HCT116 (cell line): Measurements from ENCODE around the gene CENATAC.

ENCODE experiments used
- CTCF ChIP-seq, 3 experiments: fragments of 200-600 bp in 1 of 3; sonication (generic) in 1 of 3; IDR thresholded peaks in 2 of 3; conservative IDR thresholded peaks in 1 of 3; 2 replicates each; pipeline ENCODE4 v1.5.1; 2012 to 2017; ENCODE audit warnings: low read depth in 2 of 3, low read length in 2 of 3, antibody characterized with exemption in 1 of 3, borderline replicate concordance in 1 of 3, control low read depth in 1 of 3, mild to moderate bottlenecking in 1 of 3, mixed read lengths in 1 of 3, mixed run types in 1 of 3, moderate library complexity in 1 of 3; ENCODE audit not compliant: insufficient read depth in 1 of 3
- POLR2A ChIP-seq: IDR thresholded peaks from 2 replicates; pipeline ENCODE4 v1.7.0; 2011; ENCODE audit warnings: borderline replicate concordance; ENCODE audit not compliant: insufficient read depth, insufficient read length; ENCODE audit errors: extremely low read depth
- SIN3A ChIP-seq: IDR thresholded peaks from 2 replicates; pipeline ENCODE4 v1.6.1; 2012; ENCODE audit warnings: low read depth
- TCF7L2 ChIP-seq: IDR thresholded peaks from 2 replicates; pipeline ENCODE4 v1.7.0; 2011; ENCODE audit warnings: borderline replicate concordance, inconsistent platforms; ENCODE audit not compliant: insufficient read depth, insufficient read length; ENCODE audit errors: extremely low read depth
- TF ChIP-seq, protein P1 (sequence below): IDR thresholded peaks from 2 replicates; pipeline ENCODE4 v1.6.1; 2011; ENCODE audit warnings: mild to moderate bottlenecking, low read length, moderate library complexity; ENCODE audit not compliant: insufficient replicate concordance; ENCODE audit errors: extremely low read depth

- TF ChIP-seq CTCF (IDR thresholded peaks at IDR 0.05 in 2 of 3, conservative IDR thresholded peaks at IDR 0.05 in 1 of 3; ENCODE audit: borderline replicate concordance in 1 of 3, insufficient read depth in 1 of 3, low read depth in 2 of 3, low read length in 2 of 3) (peak; percentile 56 to 64 (median 58); a peak in 5 of 6 replicates), POLR2A (no peak), TCF7L2 (no peak), SIN3A (no peak)
- TF ChIP-seq, protein P1, sequence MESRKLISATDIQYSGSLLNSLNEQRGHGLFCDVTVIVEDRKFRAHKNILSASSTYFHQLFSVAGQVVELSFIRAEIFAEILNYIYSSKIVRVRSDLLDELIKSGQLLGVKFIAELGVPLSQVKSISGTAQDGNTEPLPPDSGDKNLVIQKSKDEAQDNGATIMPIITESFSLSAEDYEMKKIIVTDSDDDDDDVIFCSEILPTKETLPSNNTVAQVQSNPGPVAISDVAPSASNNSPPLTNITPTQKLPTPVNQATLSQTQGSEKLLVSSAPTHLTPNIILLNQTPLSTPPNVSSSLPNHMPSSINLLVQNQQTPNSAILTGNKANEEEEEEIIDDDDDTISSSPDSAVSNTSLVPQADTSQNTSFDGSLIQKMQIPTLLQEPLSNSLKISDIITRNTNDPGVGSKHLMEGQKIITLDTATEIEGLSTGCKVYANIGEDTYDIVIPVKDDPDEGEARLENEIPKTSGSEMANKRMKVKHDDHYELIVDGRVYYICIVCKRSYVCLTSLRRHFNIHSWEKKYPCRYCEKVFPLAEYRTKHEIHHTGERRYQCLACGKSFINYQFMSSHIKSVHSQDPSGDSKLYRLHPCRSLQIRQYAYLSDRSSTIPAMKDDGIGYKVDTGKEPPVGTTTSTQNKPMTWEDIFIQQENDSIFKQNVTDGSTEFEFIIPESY, result no peak
These were observed 67.4 kb downstream of the CENATAC start for GRCh38 chr11:119065369-119065768.
